Measurements from ENCODE around the gene CYP4B1. TPM values are rescaled to one million over a fixed set of nuclear protein-coding genes. Genes with fewer than 3 reads are reported as not detected.
"Not testable (repeated sequence)": the region's sequence is repeated elsewhere in the genome, so short reads cannot be mapped to it uniquely, and the experiment has no call there.

The CYP4B1 gene
- total RNA-seq (2014; rRNA removed; shearing (Covaris generic); ENCODE audit: low replicate concordance), result not detected in 2 replicates

GRCh38 chr1:46798810-46799209 lies at the start of gene CYP4B1:
TSS of gene CYP4B1 (plus strand) at chr1:46799046. CDS start at chr1:46799082, 36 bp downstream.
- H3K36me3 ChIP-seq, result no peaks in the 10 kb centered on the region
- H3K4me3 ChIP-seq, result no peak within 1 kb of the TSS
- DNase-seq, result peak; percentile 23
- no peaks in the 10 kb centered on the region for H3K9me3 ChIP-seq
- H3K27me3 ChIP-seq, result no peaks in the 10 kb centered on the region

- Histone ChIP-seq H3K4me3 (no peak overlapping the region), H3K36me3 (no peaks in the 10 kb centered on the region), H3K9me3 (no peaks in the 10 kb centered on the region), H3K27me3 (peaks cover 3% of the 10 kb centered on the region; the same call in 1 of the 2 replicates)
- DNase-seq, result no peak
Observed at GRCh38 chr1:46749404-46749803, 49.4 kb upstream of the CYP4B1 start.

GRCh38 chr1:46749921-46750404 lies 48.9 kb upstream of the CYP4B1 start:
- H3K9me3 ChIP-seq, result no peaks in the 10 kb centered on the region
- no peaks in the 10 kb centered on the region for H3K36me3 ChIP-seq
- DNase-seq, result no peak
- H3K4me3 ChIP-seq, result no peak overlapping the region
- peaks cover 3% of the 10 kb centered on the region; the same call in 1 of the 2 replicates for H3K27me3 ChIP-seq

- Histone ChIP-seq H3K4me3 (no peak overlapping the region), H3K27me3 (peaks cover 3% of the 10 kb centered on the region; the same call in 1 of the 2 replicates), H3K9me3 (no peaks in the 10 kb centered on the region), H3K36me3 (no peaks in the 10 kb centered on the region)
- DNase-seq, result no peak
Observed at GRCh38 chr1:46753985-46754384, 44.9 kb upstream of the CYP4B1 start.

GRCh38 chr1:46754707-46755106 lies 44.1 kb upstream of the CYP4B1 start:
- H3K36me3 ChIP-seq, H3K27me3 ChIP-seq, H3K4me3 ChIP-seq, H3K9me3 ChIP-seq, DNase-seq: not testable (repeated sequence)

GRCh38 chr1:46755121-46755520 lies 43.7 kb upstream of the CYP4B1 start:
- Histone ChIP-seq H3K36me3 (no peaks in the 10 kb centered on the region), H3K27me3 (peaks cover under 1% of the 10 kb centered on the region; the same call in 1 of the 2 replicates), H3K4me3 (no peak overlapping the region), H3K9me3 (no peaks in the 10 kb centered on the region)
- DNase-seq, result no peak

GRCh38 chr1:46757247-46757955 lies 41.4 kb upstream of the CYP4B1 start:
- no peak for DNase-seq

GRCh38 chr1:46757956-46758528 lies 40.8 kb upstream of the CYP4B1 start:
- Histone ChIP-seq H3K9me3 (no peaks in the 10 kb centered on the region), H3K27me3 (no peaks in the 10 kb centered on the region), H3K4me3 (no peak overlapping the region), H3K36me3 (no peaks in the 10 kb centered on the region)
- DNase-seq, result no peak

More at GRCh38 chr1:46757247-46757955, 41.4 kb upstream of the CYP4B1 start:
- H3K27me3 ChIP-seq, result no peaks in the 10 kb centered on the region
- no peaks in the 10 kb centered on the region for H3K9me3 ChIP-seq
- no peaks in the 10 kb centered on the region for H3K36me3 ChIP-seq
- H3K4me3 ChIP-seq, result no peak overlapping the region

- no peaks in the 10 kb centered on the region for H3K27me3 ChIP-seq
- no peak overlapping the region for H3K4me3 ChIP-seq
- no peak for DNase-seq
- no peaks in the 10 kb centered on the region for H3K9me3 ChIP-seq
- no peaks in the 10 kb centered on the region for H3K36me3 ChIP-seq
Observed at GRCh38 chr1:46760558-46761166, 38.2 kb upstream of the CYP4B1 start.

GRCh38 chr1:46761740-46762139 lies 37.1 kb upstream of the CYP4B1 start:
- H3K36me3 ChIP-seq, result no peaks in the 10 kb centered on the region
- H3K4me3 ChIP-seq, result no peak overlapping the region
- H3K9me3 ChIP-seq, result no peaks in the 10 kb centered on the region
- no peaks in the 10 kb centered on the region for H3K27me3 ChIP-seq
- no peak for DNase-seq

GRCh38 chr1:46764402-46764801 lies 34.4 kb upstream of the CYP4B1 start:
- Histone ChIP-seq H3K9me3 (no peaks in the 10 kb centered on the region), H3K4me3 (no peak overlapping the region), H3K27me3 (no peaks in the 10 kb centered on the region), H3K36me3 (no peaks in the 10 kb centered on the region)
- no peak for DNase-seq

- H3K36me3 ChIP-seq, result no peaks in the 10 kb centered on the region
- DNase-seq, result no peak
- H3K4me3 ChIP-seq, result no peak overlapping the region
- H3K9me3 ChIP-seq, result no peaks in the 10 kb centered on the region
- no peaks in the 10 kb centered on the region for H3K27me3 ChIP-seq
Observed at GRCh38 chr1:46767649-46768282, 31.1 kb upstream of the CYP4B1 start.

- H3K27me3 ChIP-seq, result no peaks in the 10 kb centered on the region
- no peak for DNase-seq
- H3K4me3 ChIP-seq, result no peak overlapping the region
- no peaks in the 10 kb centered on the region for H3K9me3 ChIP-seq
- H3K36me3 ChIP-seq, result no peaks in the 10 kb centered on the region
Observed at GRCh38 chr1:46768445-46768844, 30.4 kb upstream of the CYP4B1 start.

GRCh38 chr1:46769028-46769740 lies 29.7 kb upstream of the CYP4B1 start:
- Histone ChIP-seq H3K36me3 (no peaks in the 10 kb centered on the region), H3K9me3 (no peaks in the 10 kb centered on the region), H3K27me3 (no peaks in the 10 kb centered on the region), H3K4me3 (no peak overlapping the region)
- DNase-seq, result no peak

- DNase-seq, result no peak
- H3K9me3 ChIP-seq, result no peaks in the 10 kb centered on the region
- H3K4me3 ChIP-seq, result no peak overlapping the region
- H3K36me3 ChIP-seq, result no peaks in the 10 kb centered on the region
- H3K27me3 ChIP-seq, result no peaks in the 10 kb centered on the region
Observed at GRCh38 chr1:46770541-46770940, 28.3 kb upstream of the CYP4B1 start.

- H3K36me3 ChIP-seq, result no peaks in the 10 kb centered on the region
- H3K4me3 ChIP-seq, result no peak overlapping the region
- H3K9me3 ChIP-seq, result no peaks in the 10 kb centered on the region
- no peaks in the 10 kb centered on the region for H3K27me3 ChIP-seq
- DNase-seq, result no peak
Observed at GRCh38 chr1:46772571-46772970, 26.3 kb upstream of the CYP4B1 start.
